Activated naive CD8-positive, alpha-beta T cell (primary cell): ENCODE results near the gene DCAF5.

ENCODE experiments used
- H3K27ac Mint-ChIP-seq: one replicate; pipeline ENCODE4 v1.8.0; 2021; ENCODE audit warnings: mixed read lengths
- H3K27me3 Mint-ChIP-seq: one replicate; pipeline ENCODE4 v1.8.0; 2021; ENCODE audit warnings: mixed read lengths
- H3K36me3 Mint-ChIP-seq: one replicate; pipeline ENCODE4 v1.8.0; 2021; ENCODE audit warnings: mixed read lengths
- H3K4me1 Mint-ChIP-seq: one replicate; pipeline ENCODE4 v1.8.0; 2021; ENCODE audit warnings: low read depth, mixed read lengths
- H3K4me3 Mint-ChIP-seq: one replicate; pipeline ENCODE4 v1.8.0; 2021; ENCODE audit warnings: mild to moderate bottlenecking, mixed read lengths
- H3K9me3 Mint-ChIP-seq: one replicate; pipeline ENCODE4 v1.8.0; 2021; ENCODE audit warnings: low read depth, mixed read lengths

Gene DCAF5

DNA sequence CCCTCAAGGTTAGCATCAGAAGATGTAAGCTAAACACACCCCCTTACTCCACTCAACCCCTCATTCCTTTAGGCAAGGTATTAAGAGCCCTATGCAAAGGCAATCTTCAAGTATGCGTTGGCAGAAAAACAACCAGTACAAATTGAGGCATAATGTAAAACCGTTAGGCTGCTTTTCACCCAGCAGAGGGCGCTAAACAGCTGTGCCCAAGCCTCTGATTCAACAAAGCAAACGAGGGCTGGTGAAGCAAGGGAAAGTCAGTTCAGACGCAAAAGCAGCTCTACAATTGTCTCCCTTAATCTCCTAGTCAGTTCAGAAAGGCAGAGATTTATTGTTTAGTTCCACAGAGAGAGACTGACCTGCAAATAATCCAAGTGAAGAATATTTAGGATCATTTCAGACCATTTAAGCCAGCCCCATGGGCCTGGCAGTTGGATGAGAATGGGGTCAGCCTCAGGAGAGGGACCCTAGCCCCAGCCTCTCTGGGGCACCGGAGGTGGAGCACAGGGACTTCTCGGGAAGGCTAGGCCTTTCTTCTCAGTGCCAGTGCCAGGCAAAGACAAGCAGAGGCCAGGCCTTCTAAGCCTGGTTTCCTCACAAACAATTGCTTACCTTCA, 23.5 kb downstream of the DCAF5 start:
- Mint-ChIP-seq H3K36me3 (peaks cover 3% of the 10 kb centered on the region), H3K4me3 (peak overlapping the region; percentile 36), H3K27me3 (no peaks in the 10 kb centered on the region), H3K9me3 (no peaks in the 10 kb centered on the region), H3K27ac (peak overlapping the region; percentile 72), H3K4me1 (peaks cover 83% of the 10 kb centered on the region)

DNA sequence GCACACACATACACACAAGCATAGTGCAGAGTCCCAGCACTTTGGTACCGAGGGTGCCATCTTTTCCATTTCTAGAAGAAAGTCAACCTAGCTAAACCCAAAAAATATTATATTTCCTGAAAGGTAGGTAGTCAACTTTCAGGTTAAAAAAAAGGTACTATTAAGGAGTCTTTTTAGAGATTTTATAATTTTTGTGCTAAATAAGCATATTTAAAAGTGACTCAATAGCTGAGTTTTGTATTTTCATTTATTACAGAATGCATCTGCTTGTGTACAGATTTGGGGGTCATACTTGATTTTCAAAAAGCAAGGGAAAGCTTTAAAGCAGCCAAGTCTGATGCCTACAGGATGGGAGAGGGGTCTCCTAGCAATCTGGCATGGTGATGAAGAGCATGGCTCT, 34.6 kb downstream of the DCAF5 start:
- Mint-ChIP-seq H3K4me3 (no peak overlapping the region), H3K27ac (peak overlapping the region; percentile 80), H3K36me3 (peaks cover 7% of the 10 kb centered on the region), H3K9me3 (no peaks in the 10 kb centered on the region), H3K27me3 (no peaks in the 10 kb centered on the region), H3K4me1 (peaks cover 49% of the 10 kb centered on the region)

DNA sequence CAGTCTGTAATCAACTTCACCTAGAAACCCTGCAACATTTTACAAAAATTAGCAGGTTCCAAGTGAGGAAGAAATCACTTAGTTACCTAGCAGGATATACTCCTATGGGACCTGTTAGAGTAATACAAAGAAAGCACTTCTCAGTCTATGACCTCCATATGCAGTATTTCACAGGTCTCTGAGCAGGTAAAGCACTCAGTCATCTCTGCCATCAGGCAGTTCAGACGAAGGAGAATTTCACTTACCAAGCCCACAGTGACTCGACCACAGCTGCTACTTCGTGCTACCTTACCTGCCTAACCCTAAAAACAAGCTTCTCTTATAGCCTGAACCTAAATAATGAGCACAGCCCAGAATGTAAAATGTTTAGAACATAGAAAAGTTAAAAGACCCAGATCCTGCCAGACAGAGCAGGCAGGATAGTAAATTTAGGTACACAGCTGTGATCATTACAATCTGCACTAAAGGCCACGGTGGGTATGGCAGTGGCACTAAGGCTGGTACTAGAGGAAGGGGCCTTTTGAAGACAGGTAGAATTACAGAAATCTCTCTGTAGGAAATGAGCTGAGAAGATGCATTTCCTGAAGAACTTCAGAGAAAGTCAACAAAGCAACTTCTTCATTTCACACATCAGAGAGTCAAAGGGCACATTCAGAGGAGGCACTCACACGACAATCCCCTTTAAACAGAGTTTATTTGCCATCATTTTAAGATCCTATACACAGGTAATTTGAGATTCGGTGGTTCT, 35.7 kb downstream of the DCAF5 start:
- peak overlapping the region; percentile 80 for H3K27ac Mint-ChIP-seq
- peaks cover 42% of the 10 kb centered on the region for H3K4me1 Mint-ChIP-seq
- H3K9me3 Mint-ChIP-seq = no peaks in the 10 kb centered on the region
- H3K4me3 Mint-ChIP-seq = no peak overlapping the region
- no peaks in the 10 kb centered on the region for H3K27me3 Mint-ChIP-seq
- H3K36me3 Mint-ChIP-seq = peaks cover 7% of the 10 kb centered on the region

DNA sequence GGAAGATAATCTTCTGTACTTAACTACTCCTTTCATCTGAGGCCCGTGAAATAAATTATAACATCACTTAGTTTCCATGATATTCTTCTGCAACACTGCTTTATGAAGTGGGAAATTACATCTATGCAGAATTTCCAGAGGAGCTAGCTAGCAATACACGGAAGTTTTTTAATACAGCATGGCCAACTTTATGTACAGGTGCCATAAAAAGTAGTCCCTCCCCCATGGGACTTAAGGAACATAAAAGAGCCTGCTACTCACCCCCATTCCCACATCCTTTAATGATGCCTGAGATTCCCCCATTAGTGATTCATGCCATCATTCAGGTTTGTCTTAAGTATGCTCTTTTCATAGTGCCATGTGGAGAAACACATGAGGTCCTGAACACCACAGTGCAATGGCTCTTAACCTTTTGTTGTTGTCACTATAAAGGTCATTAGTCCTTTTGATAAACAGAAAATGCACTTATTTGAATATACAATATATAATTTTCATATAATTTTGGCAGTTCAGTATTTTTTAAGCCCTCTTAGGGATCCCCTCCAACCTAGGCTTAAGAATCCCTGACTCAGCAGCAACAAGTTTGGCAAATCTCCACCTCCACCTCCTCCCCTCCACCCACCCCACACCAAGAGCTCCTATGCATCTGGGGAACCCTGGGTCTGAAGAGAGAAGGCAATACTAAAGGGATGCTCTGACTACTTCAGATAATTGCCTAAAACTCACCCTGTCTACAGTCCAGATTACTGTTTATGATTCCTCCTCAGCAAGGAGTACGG, 37.3 kb downstream of the DCAF5 start:
- Mint-ChIP-seq H3K27me3 (no peaks in the 10 kb centered on the region), H3K4me3 (no peak overlapping the region), H3K27ac (no peak overlapping the region), H3K4me1 (peaks cover 28% of the 10 kb centered on the region), H3K9me3 (no peaks in the 10 kb centered on the region), H3K36me3 (peaks cover 2% of the 10 kb centered on the region)

DNA sequence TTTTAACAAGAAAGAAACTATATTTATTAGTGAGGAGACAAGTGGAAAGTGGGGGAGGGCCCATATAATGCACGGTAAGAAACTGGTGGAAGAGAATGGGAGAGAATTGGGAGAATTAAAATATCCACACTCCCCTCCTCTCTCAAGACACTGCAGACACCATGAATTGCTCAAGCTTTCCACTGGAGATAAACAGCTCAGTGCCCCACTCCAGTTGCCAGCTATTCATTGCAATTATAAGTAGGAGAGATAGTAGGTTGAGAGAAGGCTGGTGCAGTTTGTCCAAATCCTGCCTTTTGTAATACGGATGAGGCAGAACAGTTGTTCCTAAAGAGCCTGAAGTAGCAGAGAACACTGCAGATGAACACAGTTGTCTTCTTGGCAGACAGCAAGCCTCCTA, 38.2 kb downstream of the DCAF5 start:
- Mint-ChIP-seq H3K4me1 (peaks cover 26% of the 10 kb centered on the region), H3K27ac (no peak overlapping the region), H3K4me3 (no peak overlapping the region), H3K36me3 (peaks cover 2% of the 10 kb centered on the region), H3K9me3 (no peaks in the 10 kb centered on the region), H3K27me3 (no peaks in the 10 kb centered on the region)

DNA sequence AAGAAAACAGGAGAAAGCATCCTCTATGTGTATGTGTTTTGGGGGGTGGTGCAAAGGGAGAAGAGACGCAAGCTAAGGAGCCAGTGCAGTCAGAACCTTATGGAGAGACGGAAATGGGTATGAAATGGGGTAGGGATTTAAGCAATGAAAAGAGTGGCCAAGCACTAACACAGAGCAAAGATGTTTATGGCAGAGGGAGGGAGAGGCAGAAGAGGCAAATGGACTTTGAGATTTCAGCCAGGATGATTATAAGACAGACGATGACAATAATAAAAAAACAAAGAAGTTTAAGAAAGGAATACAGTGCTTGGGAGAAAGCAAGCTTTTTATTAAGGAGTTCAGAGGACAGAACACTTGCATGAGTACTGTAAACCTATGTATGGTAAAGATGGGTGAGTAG, 44.6 kb downstream of the DCAF5 start:
- Mint-ChIP-seq H3K4me1 (peaks cover 6% of the 10 kb centered on the region), H3K9me3 (no peaks in the 10 kb centered on the region), H3K36me3 (no peaks in the 10 kb centered on the region), H3K27ac (no peak overlapping the region), H3K27me3 (no peaks in the 10 kb centered on the region), H3K4me3 (no peak overlapping the region)

DNA sequence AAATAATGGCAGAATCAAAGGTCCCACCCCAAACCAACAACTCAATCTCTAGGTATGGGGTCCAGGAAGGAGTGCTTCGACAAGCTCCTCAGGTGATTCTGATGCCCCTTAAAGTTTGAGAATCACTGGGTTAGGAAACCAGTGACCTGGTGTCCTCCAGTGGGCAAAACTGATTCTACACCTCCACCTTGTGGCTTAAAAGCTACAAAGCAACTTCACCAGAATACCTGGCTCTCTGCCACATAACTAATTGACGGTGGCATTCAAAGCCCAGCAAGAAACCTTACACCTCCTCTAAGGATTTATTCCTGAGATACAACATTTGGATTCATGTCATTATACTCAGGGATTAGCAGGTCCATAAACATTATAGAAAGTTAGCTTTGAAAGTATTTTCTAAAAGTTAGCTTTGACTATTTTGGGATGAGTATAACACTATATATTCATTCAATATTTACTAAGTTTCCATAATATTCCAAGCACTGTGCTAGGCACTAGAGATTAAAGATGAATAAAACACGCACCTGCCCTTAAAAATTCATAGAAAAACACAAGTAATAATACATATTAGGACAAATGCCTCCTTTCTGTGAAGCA, 45.4 kb downstream of the DCAF5 start:
- Mint-ChIP-seq H3K27me3 (no peaks in the 10 kb centered on the region), H3K36me3 (peaks cover under 1% of the 10 kb centered on the region), H3K4me1 (peaks cover 6% of the 10 kb centered on the region), H3K4me3 (no peak overlapping the region), H3K9me3 (no peaks in the 10 kb centered on the region), H3K27ac (peak overlapping the region; percentile 2)

DNA sequence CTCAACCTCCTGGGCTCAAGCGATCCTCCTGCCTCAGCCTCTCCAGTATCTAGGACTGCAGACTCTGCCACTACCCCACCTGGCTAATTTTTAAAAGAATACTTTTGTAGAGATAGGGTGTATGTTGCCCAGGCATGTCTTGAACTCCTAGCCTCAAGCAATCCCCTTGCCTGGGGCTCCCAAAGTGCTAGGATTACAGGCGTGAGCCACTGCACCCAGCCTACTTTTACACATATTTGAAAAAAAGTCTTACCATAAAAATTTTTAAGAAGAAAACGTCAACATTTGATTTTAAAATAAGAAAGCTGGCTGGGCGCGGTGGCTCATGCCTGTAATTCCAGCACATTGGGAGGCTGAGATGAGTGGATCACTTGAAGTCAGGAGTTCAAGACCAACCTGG, 46.5 kb downstream of the DCAF5 start:
- no peak overlapping the region for H3K4me3 Mint-ChIP-seq
- peaks cover 2% of the 10 kb centered on the region for H3K36me3 Mint-ChIP-seq
- H3K27ac Mint-ChIP-seq = no peak overlapping the region
- H3K27me3 Mint-ChIP-seq = no peaks in the 10 kb centered on the region
- peaks cover 11% of the 10 kb centered on the region for H3K4me1 Mint-ChIP-seq
- H3K9me3 Mint-ChIP-seq = no peaks in the 10 kb centered on the region

DNA sequence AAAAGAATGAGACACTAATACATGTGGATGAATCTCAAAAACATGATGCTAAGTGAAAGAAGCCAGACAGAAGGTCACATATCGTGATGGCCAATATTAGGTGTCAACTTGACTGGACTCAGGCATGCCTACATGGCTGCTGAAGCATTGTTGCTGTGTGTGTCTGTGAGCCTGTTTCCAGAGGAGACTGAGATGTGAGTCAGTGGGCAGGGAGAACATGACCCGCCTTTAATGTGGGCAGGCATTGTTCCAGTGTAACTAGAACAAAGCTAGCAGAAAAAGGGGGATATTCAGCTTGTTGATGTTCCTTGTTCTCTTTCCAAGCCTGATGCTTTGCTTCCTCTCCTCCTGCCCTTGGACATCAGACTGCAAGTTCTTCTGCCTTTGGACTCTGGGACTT, 47.6 kb downstream of the DCAF5 start:
- Mint-ChIP-seq H3K4me3 (no peak overlapping the region), H3K36me3 (peaks cover 2% of the 10 kb centered on the region), H3K27ac (no peak overlapping the region), H3K9me3 (no peaks in the 10 kb centered on the region), H3K4me1 (peaks cover 14% of the 10 kb centered on the region), H3K27me3 (no peaks in the 10 kb centered on the region)

DNA sequence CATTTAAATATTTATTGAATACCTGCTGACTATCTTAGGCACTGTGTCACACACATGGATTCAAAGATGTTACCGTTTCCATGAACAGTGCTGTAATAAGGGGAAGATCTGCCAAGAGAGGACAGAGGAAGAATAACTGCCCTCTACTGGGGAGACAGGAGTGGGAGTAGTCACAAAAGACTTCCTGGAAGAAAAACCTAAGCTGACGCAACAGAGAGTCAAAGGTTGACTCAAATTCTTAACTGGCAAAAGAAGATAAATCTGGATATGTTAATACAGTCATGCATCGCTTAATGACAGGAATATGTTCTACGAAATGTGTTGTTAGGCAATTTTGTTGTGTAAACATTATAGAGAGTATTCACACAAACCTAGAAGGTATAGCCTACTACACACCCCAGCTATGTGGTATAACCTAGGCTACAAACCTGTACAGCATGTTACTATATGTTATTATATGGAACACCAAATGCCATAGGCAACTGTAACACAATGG, 51.5 kb downstream of the DCAF5 start:
- Mint-ChIP-seq H3K36me3 (peaks cover 9% of the 10 kb centered on the region), H3K27ac (peak overlapping the region; percentile 47)

DNA sequence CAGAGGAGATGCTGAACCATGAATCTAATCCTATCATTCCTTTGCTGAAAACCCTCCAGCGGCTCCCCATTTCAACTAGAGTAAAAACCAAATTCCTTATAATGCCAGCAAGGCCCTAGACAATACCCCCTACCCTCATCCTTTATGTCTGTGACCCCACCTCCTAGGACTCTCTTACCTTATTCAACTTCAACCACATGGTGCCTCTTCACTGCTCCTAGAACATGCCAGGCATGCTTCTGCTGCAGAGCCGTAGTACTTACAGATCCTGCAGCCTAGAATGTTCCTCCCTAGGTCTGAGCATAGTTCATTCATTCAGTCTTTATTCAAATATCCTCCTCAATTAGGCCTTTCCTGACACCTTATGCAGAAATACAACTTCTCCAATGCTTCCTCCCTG, 54.9 kb downstream of the DCAF5 start:
- H3K9me3 Mint-ChIP-seq = no peaks in the 10 kb centered on the region
- peak overlapping the region; percentile 64 for H3K27ac Mint-ChIP-seq
- peaks cover 9% of the 10 kb centered on the region for H3K36me3 Mint-ChIP-seq
- no peak overlapping the region for H3K4me3 Mint-ChIP-seq
- peaks cover 17% of the 10 kb centered on the region for H3K4me1 Mint-ChIP-seq
- H3K27me3 Mint-ChIP-seq = no peaks in the 10 kb centered on the region

More for the DNA sequence above, 51.5 kb downstream of the DCAF5 start:
- Mint-ChIP-seq H3K4me1 (peaks cover 18% of the 10 kb centered on the region), H3K9me3 (no peaks in the 10 kb centered on the region), H3K27me3 (no peaks in the 10 kb centered on the region), H3K4me3 (no peak overlapping the region)

DNA sequence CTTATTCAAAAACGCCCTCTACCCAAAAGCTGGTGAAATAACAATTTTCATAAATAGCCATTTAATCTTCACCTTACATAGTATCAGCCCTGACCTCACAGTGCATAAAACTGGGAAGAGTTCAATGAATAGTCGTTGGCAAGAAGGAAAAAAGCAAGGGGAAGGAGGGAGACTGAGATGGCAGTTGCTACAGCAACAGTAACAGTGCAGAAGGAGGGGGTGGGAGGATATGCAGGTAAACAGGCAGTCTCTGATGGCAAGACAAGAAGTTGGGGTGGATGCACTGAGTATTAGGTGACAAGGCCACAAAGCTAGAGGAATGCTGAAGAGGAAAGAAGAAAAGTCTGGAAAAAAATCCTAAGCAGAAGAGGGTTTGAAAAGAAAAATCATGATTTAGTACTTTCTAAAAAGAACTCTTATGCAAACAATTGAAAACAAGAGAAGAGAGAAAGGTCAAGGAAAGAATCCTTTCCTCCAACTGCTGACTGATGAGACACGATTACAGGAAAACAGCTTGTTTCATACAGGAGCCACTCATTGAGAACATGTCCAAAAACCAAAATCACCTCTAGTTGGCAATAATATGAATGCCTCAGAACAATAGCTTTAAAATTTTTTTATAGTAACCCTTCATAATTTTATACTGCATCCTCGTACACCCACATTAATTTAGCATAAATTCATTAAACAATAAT, 56.0 kb downstream of the DCAF5 start:
- Mint-ChIP-seq H3K4me3 (no peak overlapping the region), H3K4me1 (peaks cover 19% of the 10 kb centered on the region), H3K27ac (no peak overlapping the region), H3K27me3 (no peaks in the 10 kb centered on the region), H3K36me3 (peaks cover 7% of the 10 kb centered on the region), H3K9me3 (no peaks in the 10 kb centered on the region)

DNA sequence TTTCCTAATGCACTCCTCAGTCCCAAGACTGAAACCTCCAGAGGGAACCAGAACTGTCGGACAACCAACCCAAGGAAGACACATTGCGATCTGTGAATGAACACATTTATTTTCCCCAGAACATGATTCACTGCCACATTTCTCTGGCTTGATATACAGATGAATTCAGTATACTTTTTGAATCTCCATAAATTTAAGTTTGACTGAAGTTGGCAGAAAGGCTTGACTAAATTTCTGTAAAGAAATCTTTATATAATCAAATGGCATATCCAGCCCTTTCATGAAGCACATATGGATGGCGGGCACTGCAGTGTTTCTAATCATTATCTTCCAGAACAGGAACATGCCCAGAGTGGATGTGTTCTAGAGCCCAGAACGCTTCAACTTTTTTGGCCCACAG, 56.7 kb downstream of the DCAF5 start:
- Mint-ChIP-seq H3K36me3 (peaks cover 8% of the 10 kb centered on the region), H3K4me3 (no peak overlapping the region), H3K27ac (no peak overlapping the region), H3K27me3 (no peaks in the 10 kb centered on the region), H3K4me1 (peaks cover 13% of the 10 kb centered on the region), H3K9me3 (no peaks in the 10 kb centered on the region)

DNA sequence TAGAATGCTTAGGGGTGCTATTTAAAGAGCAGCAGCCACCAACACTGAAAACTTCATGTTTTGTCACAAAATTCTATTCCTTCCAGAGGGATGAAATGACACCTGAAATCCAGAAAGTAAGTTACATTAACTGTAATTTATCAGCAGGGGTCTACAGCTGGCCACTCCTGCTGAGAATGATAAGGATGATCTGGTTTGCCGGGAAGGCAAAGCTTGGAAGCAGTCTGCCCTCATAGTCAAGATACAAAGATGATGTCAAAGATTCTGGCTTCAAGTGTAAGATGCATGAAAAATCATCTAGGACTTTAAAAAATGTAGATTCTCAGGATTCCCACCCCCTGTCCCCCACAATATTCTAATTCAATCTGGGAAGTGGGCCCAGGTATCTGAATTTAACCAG, 58.4 kb downstream of the DCAF5 start:
- peaks cover 12% of the 10 kb centered on the region for H3K4me1 Mint-ChIP-seq
- peak overlapping the region; percentile 16 for H3K27ac Mint-ChIP-seq
- no peaks in the 10 kb centered on the region for H3K9me3 Mint-ChIP-seq
- H3K4me3 Mint-ChIP-seq = no peak overlapping the region
- no peaks in the 10 kb centered on the region for H3K27me3 Mint-ChIP-seq
- peaks cover 9% of the 10 kb centered on the region for H3K36me3 Mint-ChIP-seq
